Fibroblast of villous mesenchyme (primary cell): Measurements from ENCODE around the gene PCDH9. TPM values are rescaled to one million over a fixed set of nuclear protein-coding genes. Genes with fewer than 3 reads are reported as not detected.

ENCODE experiments used
- DNase-seq: peaks from one replicate; pipeline ENCODE4 v3.0.0-alpha.2; 2010; ENCODE audit warnings: low read depth
- H3K4me3 ChIP-seq: 2 replicates; pipeline ENCODE4 v1.5.1; 2011; ENCODE audit warnings: low read depth, mild to moderate bottlenecking, low read length
- CTCF ChIP-seq: IDR thresholded peaks from 2 replicates; pipeline ENCODE4 v1.5.1; 2012; ENCODE audit warnings: low read depth, mild to moderate bottlenecking, low read length; ENCODE audit not compliant: insufficient read depth
- total RNA-seq: library from RNA; depleted of rRNA; stranded (reverse); fragments of >200 nt; gene quantifications from 2 replicates; pipeline ENCODE4 v1.2.3, GENCODE V29; 2012

PCDH9 gene
- total RNA-seq, 1 donor: 9.9 TPM

- TF ChIP-seq CTCF: no peak
- no peak overlapping the region for H3K4me3 ChIP-seq
- DNase-seq: no peak
These were observed 262.1 kb downstream of the PCDH9 start for GRCh38 chr13:66967811-66968597.

GRCh38 chr13:66965181-66965580, 265.0 kb downstream of the PCDH9 start:
- TF ChIP-seq CTCF: no peak

GRCh38 chr13:66962953-66963352, 267.2 kb downstream of the PCDH9 start:
- no peak overlapping the region for H3K4me3 ChIP-seq
- TF ChIP-seq CTCF: no peak
- DNase-seq: no peak

More at GRCh38 chr13:66965181-66965580, 265.0 kb downstream of the PCDH9 start:
- no peak overlapping the region for H3K4me3 ChIP-seq
- no peak for DNase-seq

- no peak for TF ChIP-seq CTCF
- DNase-seq: no peak
- no peak overlapping the region for H3K4me3 ChIP-seq
These were observed 271.5 kb downstream of the PCDH9 start for GRCh38 chr13:66958611-66959010.

- DNase-seq: no peak
- no peak overlapping the region for H3K4me3 ChIP-seq
- TF ChIP-seq CTCF: no peak
These were observed 277.6 kb downstream of the PCDH9 start for GRCh38 chr13:66952507-66952906.

GRCh38 chr13:66951426-66951825, 278.7 kb downstream of the PCDH9 start:
- TF ChIP-seq CTCF: no peak
- no peak overlapping the region for H3K4me3 ChIP-seq
- no peak for DNase-seq

- no peak overlapping the region for H3K4me3 ChIP-seq
- DNase-seq: no peak
- no peak for TF ChIP-seq CTCF
These were observed 279.5 kb downstream of the PCDH9 start for GRCh38 chr13:66950666-66951065.
